ENCODE results near the gene CTSZ.
"Not testable (repeated sequence)": the region's sequence is repeated elsewhere in the genome, so short reads cannot be mapped to it uniquely, and the experiment has no call there.

The CTSZ gene

DNA sequence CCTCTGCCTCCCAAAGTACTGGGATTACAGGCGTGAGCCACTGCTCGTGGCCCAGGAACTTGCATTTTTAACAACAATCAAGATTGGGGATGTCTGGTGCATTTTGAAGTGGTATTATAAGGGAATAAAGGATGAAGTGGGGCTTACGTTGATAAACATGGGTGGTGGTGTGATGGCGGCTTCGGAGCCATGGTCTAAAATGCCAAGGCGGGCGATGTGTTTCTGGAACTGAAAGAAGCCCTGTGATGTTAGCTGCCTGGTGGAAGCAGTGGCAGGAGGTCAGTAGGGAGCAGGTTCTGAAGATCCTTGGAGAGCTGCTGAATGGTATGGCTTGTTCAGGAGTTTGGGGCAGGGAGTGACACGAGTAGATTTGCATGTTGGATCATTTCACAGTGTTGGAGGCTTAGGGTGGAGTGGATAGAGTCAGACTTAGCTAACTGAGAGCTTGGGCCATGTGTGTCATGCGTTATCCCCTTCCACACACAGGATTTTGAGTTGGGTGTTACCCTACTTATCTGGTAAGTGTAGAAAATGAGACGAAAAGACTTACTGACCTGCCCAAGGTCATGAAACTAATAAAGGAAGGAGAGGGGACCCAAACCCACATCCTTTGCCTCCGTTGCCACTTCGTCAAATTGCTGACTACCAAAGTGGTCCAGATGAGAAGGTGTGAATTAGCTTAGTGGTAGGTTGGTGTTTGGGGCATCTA is 24.5 kb downstream of the CTSZ start:
- FAIRE-seq (no peak), DNase-seq (ENCODE audit: low spot score) (no peak)

DNA sequence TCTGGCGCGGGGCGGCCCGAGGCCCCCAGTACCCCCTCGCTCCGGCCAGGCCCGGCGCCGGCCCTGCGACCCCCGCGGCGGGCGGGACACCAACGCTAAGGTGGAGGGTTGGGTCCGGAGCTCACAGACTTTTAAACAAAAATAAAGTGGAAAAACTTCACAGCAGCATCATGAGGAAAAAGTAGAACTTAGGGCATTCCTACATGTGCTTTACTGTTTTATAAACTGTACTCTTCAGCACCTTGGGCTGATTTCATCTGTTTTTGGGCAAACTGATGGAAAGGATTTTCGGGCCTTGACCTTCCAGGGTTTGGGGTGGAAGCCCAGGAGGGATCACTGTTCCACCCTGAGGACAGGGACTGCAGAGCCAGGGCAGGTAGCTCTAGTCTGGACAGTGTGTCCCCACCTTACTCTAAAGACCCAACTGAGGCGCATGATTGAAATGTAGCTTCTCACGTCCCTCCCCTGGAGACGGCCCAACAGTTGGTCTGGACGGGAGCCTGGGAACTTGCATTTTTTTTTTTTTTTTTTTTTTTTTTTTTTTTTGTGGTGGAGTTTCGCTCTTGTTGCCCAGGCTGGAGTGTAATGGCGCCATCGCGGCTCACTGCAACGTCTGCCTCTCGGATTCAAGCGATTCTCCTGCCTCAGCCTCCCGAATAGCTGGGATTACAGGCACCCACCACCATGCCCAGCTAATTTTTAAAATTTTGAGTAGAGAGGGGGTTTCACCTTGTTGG is 25.3 kb downstream of the CTSZ start:
- FAIRE-seq: no peak
- DNase-seq (ENCODE audit: low spot score): no peak

DNA sequence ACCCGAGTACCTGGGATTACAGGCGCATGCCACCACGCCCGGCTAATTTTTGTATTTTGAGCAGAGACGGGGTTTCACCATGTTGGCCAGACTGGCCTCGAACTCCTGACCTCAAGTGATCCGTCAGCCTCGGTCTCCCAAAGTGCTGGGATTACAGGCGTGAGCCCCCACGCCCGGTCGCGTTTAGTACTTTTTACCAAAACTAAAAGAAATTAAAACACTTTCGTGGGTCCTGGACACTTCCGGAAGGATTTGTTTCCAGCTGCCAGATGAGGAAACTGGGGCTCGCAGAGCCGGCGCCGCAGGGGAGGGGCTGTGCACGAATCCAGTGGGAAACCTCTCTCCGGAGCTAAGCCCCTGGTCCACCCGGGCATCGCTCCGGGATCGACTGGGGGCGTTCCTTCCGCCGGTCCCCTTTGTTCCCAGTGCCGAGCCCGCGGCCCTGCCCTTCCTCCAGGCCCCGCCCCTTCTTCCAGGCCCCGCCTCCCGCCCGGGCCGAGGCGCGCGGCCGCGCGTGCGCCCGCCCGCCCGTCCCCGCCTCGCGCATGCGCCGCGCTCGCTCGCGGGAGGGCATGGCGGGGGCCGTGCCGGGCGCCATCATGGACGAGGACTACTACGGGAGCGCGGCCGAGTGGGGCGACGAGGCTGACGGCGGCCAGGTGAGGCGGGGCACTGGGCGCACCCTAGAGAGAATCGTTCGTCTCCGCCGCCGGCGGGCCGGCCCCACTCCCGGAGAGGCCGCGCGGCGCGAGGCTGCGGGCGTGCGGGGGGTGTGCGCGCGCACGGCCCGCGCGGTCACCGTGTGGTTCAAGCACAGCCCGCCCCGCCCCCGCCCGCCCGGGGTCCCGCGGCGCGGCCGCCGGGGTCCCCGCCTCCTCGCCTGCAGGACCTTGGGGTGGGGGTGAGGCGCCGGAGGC is 26.1 kb downstream of the CTSZ start, which contains the start of gene NELFCD:
TSS of gene NELFCD (plus strand) at position 546 of the 917 bp plus-strand sequence. CDS start at position 600, 54 bp downstream.
- FAIRE-seq: no peak
- DNase-seq (ENCODE audit: low spot score): peak; percentile 75

DNA sequence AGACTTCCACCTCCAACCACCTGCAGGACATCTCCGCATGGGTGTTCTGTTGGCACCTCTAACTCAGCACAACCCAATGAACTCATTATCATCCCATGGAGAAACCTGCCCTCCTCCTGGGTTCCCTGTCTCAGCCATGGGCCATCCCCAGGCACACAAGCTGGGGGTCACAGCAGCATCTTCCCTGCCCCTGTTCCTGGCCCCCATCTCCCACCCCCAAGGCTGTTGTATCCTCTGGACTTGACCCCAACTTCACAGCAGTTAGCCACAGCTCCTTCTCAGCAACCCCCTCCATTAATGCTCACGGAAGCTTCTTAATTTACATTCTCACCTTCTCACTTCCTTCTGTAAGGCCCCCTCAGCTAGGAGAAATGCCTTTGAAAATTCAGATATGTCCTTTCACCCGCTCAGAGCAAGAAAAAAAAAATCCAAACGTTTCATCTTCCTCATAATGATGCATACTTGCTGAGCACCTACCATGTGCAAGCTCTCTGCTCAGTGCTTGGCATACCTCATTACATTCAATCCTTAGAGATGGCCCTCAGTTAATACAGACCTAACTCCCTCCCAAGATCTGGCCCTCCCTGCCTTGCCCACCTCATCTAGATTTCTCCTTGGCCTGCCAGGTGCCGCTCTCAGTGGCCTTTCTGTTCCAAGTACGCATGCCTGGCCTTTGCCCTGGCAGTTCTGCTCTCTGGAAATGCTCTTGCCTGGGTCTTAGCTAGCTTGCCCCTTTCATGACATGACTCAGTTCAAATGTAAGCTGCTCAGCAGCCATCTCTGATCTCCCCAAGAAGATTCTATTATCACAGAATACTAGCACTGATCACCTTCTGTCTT is 28.5 kb downstream of the CTSZ start:
- DNase-seq (ENCODE audit: low spot score) (no peak), FAIRE-seq (no peak)

DNA sequence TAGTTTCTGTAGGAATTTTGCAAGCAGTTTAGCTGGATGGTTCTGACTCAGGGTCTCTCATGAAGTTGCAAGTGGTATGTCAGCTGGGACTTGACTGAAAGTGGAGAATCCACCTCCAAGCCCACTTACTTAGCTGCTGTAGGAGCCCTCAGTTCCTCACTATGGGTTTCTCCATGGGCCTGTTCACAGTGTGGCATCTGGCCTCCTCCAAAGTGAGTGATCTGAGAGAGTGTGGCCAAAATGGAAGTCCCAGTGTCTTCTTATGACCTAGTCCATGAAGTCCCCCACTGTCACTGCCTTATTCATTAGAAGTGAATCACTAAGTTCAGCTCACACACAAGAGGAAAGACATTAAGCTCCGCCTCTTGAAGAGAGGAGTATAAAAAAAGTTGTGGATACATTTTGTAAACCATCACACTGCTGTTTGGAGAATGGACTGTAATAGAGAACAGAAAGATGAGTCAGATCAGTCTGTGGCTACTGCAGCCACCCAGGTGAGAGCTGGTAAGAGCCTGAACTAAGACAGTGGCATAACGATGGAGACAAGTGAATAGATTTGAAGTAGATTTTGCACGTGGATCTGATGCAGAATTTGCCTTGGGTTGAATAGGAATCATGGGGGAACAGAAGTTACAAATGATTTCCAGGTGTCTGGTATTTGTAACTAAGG is 30.9 kb downstream of the CTSZ start:
- FAIRE-seq (no peak), DNase-seq (ENCODE audit: low spot score) (no peak)

DNA sequence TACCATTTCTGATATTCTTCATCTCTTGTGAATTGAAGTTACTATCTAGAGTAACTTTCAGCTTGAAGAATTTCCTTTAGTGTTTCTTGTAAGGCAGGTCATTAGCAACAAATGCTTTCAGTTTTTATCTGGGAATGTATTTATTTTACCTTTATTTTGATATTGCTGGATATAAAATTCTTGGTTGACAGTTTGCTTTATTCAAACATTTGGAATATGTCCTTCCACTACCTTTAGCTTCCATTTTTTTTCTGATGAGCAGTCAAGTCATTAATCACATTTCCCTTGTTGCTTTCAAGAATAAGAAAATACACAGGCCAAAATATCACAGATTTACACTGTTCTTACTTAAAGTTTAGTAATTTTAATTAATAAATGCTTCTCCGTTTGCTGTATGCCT is 31.7 kb downstream of the CTSZ start:
- FAIRE-seq: no peak
- no peak for DNase-seq (ENCODE audit: low spot score)

DNA sequence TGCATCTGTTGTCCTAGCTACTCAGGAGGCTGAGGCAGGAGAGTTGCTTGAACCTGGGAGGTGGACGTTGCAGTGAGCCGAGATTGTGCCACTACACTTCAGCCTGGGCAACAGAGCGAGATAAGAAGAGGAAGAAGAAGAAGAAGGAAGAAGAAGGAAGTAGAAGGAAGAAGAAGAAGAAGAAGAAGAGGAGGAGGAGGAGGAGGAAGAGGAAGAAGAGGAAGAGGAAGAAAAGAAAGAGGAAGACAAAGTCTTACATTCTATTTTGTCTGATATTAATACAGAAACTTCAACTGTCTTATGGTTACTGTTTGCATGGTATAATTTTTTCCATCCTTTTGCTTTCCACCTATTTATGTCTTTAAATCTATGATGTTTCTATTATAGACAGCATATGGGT is 33.2 kb downstream of the CTSZ start:
- DNase-seq (ENCODE audit: low spot score) (no peak), FAIRE-seq (no peak)

DNA sequence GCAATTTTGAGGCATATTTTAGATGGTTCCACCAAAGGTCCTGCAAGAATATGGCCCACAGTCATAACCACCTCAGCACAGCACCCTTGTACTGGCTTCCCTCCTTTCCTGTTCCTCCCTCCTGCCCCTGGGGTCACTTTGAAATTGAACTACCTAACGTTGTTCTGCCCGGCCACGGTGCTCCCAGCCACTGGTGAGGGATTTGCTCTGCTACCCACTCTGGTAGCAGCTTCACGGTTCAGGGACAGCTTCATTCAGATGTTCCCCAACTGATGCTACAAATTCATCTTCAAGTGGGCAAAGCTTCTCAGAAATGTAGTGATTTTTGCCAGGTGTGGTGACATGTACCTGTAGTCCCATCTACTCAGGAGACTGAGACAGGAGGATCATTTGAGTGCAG is 33.9 kb downstream of the CTSZ start:
- DNase-seq (ENCODE audit: low spot score): no peak
- no peak for FAIRE-seq

DNA sequence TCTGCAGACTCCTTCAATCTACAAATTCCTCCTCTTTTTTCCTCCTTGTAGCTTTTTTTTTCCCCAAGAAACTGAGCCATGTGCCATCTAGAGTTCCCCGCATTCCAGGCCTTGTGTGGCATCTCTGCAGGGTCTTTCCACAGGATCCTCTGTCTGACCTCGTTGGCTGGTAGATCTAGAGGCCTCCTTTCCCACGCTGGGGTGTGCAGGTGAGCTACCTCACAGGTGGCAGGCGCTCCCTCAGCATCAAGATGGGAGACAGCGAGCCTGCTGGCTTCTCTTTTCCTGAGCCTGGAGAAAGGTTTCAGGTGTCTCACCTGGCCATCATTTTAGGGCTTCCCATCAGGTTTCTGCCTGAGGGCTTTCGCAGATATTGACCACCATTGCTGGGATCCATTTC is 35.6 kb downstream of the CTSZ start:
- DNase-seq (ENCODE audit: low spot score) (no peak), FAIRE-seq (no peak)

DNA sequence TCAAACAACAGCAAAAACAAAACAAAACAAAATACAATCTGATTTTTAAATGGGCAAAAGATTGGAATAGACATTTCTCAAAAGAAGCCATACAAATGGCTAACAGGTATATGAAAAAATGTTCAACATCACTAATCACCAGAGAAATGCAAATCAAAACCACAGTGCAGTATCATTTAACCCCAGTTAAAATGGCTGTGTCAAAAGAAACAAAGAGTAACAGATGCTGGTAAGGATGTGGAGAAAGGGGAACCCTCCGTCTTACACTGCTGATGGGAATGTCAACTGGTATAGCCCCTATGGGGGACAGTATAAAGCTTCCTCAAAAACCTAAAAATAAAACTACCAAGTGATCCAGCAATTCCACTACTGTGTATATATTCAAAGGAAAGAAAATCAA is 36.9 kb downstream of the CTSZ start:
- FAIRE-seq: no peak
- no peak for DNase-seq (ENCODE audit: low spot score)

DNA sequence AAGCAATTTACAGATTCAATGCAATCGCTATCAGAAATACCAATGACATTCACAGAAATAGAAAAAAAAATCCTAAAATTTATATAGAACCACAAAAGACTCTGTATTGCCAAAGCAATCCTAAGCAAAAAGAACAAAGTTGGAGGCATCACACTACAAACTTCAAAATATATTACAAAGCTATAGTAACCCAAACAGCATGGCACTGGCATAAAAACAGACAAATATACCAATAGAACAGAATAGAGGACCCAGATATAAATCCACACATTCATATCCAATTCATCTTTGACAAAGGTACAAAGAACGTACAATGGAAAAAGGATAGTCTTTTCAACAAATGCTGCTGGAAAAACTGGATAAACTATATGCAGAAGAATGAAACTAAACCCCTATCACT is 37.6 kb downstream of the CTSZ start:
- DNase-seq (ENCODE audit: low spot score) (no peak), FAIRE-seq (no peak)

DNA sequence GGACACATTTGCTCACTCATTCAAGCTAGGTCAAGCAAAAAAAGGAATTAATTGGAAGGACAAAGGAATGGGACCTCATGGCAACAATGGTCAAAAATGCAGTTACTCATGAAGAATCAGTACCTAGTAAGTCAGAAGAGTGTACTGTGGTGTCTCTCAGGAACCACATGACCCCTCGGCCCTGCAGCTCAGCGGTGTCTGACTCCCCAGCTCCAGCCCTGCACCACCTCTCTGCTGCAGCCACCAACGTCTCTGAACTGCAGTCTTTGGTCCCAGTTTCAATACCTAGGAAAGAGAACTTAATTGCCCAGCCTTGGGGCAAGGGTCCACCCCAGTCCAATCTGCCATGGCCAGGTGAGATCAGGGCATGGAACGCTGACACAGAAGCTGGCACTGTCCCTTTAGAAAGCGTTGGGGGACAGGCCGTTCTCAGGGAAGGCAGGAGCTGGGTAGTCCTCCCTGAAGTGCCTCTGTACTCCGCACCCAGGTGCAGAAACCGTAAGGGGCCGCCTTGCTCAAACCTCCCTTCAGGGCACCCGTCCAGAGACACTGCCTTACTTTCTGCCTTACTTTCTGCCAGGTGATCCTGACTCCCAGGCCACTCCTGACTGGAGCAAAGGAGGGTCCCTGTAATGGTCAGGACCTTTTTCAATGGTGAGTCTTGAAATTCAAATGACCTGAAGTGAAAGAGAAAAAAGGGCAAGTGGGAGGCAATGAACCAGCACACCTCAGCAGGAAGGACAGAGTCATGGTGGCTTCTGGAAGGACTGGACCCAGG is 39.2 kb downstream of the CTSZ start:
- FAIRE-seq (no peak), DNase-seq (ENCODE audit: low spot score) (no peak)

DNA sequence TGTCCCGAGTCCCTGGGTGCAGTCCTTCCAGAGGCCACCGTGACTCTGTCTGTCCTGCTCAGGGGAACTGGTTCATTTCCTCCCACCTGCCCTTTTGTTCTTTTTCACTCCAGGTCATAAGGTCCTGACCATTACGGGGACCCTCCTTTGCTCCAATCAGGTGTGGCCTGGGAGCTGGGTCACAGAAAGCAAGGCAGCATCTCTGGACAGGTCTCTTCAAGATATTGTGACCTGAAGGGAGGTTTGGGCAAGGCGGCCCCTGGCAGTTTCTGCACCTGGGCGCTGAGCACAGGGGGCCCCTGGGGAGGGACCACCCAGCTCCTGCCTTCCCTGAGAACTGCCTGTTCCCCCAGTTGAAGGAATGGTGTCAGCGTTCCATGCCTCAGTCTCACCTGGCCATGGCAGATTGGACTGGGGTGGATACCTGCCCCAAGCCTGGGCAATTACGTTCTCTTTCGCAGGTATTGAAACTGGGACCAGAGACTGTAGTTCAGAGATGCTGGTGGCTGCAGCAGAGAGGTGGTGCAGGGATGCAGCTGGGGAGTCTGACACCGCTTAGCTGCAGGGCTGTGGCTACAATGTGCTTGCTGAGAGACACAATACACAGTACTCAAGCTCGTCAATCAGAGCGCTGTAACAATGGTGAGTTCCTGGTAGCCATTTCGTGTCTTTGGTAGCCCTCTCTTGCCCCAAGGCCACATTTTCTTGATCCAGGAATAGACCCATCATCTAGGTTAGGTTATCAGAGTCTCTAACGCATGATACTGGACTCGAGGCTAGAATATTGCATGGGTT is 41.6 kb downstream of the CTSZ start:
- FAIRE-seq (no peak), DNase-seq (ENCODE audit: low spot score) (no peak)

DNA sequence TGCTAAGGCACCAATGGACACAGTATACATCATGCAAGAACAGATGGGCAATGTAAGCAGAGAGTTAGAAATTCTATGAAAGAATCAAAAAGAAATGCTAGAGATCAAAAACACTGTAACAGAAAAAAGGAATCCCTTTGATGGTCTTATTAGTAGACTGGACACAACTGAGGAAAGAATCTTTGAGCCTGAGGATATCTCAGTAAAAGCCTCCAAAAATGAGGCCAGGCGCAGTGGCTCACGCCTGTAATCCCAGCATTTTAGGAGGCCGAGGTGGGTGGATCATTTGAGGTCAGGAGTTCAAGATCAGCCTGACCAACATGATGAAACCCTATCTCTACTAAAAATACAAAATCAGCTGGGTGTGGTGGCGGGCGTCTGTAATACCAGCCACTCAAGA is 43.1 kb downstream of the CTSZ start:
- not testable (repeated sequence) for FAIRE-seq; DNase-seq (ENCODE audit: low spot score)

DNA sequence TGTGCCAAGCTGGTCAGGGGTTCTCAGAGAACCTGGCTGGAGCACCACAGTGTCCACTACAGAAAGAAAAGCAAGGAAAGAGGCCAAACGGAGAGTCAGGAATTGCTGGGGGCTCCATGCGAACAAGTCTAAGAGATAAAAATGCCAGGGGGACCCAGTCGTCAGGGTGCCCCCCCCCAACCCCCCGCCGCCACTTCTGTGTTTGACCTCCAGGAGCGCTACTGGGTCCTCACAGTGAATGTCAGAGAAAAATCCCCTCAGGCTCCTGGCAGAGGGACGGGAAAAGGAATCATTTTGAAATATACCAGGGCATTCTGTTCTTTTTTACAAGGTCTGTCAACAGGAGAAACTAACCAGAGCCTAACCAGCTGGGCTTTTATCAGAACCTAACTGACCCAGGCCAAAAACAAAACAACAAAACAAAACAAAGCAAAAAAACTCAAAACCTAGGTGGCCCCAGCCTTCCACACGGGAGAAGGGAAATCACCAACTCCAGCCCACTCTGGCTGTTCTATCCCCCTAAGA is 43.9 kb downstream of the CTSZ start:
- no peak for FAIRE-seq
- DNase-seq (ENCODE audit: low spot score): no peak

DNA sequence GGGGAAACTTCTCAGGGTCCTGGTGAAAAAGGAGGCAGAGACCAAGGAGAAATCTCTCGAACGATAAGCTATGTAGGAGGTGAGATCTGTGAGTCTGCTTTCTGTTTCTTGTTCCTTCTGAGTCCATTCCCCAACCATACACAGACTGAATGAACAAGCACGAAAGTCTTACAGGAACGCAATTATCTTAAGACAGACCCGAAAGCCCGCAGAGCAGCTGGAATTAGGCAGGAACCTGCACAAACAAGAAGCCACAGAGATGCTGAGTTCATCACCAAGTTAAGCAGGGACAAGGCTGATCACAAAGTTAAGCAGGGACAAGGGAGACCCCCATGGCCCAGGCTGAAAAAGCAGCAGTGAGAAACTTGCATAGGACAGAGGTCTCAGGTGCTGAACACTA is 47.4 kb downstream of the CTSZ start:
- DNase-seq (ENCODE audit: low spot score) (no peak), FAIRE-seq (no peak)

DNA sequence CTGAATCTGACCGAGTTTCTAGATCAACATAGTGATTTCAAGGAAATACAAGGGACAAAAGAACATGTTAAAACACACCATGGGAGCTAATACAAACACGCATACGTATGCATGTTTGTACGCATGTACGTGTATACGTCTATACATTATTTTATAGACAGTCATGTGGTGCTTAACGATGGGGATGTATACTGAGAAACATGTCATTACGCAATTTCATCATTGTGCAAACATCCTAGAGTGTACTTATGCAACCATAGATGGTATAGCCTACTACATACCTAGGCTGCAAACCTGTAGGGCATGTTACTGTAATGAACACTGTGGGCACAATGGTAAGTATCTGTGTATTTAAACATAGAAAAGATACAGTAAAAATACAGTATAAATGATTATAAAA is 51.0 kb downstream of the CTSZ start:
- DNase-seq (ENCODE audit: low spot score) (no peak), FAIRE-seq (no peak)

DNA sequence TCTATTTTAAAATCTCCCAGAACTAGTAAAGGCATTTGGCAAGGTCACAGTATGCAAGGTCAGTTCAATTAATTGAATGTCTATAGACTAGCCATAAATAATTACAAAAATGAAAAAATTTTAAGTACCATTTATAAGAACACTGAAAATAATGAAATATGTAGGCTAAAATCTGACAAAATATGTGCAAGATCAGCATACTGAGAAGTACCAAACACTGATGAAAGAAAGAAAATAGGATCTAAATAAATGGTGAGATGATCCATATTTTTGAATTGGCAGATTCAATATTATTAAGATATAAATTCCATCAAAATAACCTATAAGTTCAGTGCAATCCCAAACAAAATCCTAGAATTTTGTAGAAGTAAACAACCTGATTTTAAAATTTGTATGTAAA is 54.0 kb downstream of the CTSZ start:
- DNase-seq (ENCODE audit: low spot score) (no peak), FAIRE-seq (no peak)

DNA sequence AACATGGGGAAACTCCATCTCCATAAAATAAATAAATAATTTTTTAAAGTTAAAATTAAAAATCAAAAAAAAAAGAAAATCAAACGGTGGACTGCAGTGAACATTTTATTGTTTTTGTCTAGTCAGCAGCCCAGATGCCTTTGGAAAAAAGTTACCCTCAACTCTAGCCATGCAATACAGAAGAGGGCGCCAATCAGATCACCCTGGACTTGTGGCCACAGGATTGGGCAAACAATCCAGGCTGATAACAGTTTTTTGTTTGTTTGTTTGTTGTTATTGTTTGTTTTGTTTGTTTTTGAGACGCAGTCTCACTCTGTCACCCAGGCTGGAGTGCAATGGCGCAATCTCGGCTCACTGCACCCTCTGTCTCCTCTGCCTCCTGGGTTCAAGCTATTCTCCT is 56.5 kb downstream of the CTSZ start:
- no peak for FAIRE-seq
- no peak for DNase-seq (ENCODE audit: low spot score)
